SK-N-MC (cell line): Measurements from ENCODE around the gene SCARF2.

Experiments used
- EZH2 ChIP-seq: fragments of 200-600 bp; sonication (generic); IDR thresholded peaks from one replicate; pipeline ENCODE4 v1.6.1; 2017; ENCODE audit warnings: antibody characterized with exemption
- FOXP2 ChIP-seq: optimal IDR thresholded peaks from 2 replicates; pipeline ENCODE3; 2011; ENCODE audit warnings: mild to moderate bottlenecking, moderate library complexity; ENCODE audit not compliant: insufficient read depth; ENCODE audit errors: extremely low read length, control extremely low read depth
- POLR2AphosphoS5 ChIP-seq: IDR thresholded peaks from 2 replicates; pipeline ENCODE4 v1.6.1; 2012; ENCODE audit warnings: mild to moderate bottlenecking, low read depth, low read length, borderline replicate concordance

DNA sequence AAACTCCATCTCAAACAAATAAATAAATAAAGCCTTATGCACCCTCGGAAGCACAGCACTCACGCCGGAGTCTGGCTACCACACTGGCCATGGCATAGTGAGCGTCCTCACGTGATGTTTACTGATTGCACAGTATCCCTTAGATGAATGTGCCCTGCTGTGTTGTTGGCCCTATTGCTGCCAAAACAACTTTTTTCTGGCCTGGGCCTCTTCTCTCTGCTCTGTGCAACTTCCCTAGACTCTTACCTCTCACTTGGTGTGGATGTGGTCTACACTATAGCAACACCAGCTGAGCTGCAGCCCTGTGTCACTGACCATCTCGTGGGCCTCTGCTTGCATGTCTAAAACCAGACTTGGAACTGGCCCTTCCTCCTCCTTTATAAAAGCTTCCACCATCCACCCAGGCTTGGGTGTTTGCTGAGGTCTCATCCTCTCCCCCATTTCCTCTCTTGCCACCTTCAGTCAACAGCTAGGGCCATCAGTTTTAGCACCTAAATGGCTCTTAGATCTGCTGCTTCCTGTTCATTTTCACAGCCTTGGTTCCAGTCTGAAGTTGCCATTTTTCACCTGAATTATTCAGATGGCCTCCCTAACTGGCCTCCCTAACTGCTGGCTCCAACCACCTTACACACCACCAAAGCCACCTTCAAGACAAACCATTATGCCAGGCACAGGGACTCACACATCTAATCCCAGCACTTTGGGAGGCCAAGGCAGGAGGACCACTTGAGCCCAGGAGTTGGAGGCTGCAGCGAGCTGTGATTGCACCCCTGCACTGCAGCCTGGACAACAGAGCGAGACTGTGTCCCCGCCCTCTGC is 34.5 kb downstream of the SCARF2 start:
- no peak for TF ChIP-seq EZH2
- TF ChIP-seq POLR2AphosphoS5, result no peak
- no peak for TF ChIP-seq FOXP2
